Right lobe of liver (tissue), 6 donors: Measurements from ENCODE around the gene PHF20. TPM values are rescaled to one million over a fixed set of nuclear protein-coding genes. Genes with fewer than 3 reads are reported as not detected.

Source experiments
- ATAC-seq, 4 donors: fragments of 200-7000 bp; cut with Tn5 transposase; one replicate each; pipeline ENCODE4 v1.9.1; 2020; ENCODE audit warnings: mild to moderate bottlenecking in 4 of 4, moderate library complexity in 4 of 4
- DNase-seq, 3 donors: peaks; one replicate each; pipeline ENCODE4 v3.0.0-alpha.2; 2020
- H3K27ac ChIP-seq, 3 donors: fragments of 200-600 bp; one replicate each; pipeline ENCODE4 v1.8.0; 2022
- H3K27me3 ChIP-seq, 2 donors: fragments of 200-600 bp; one replicate each; pipeline ENCODE4 v1.8.0; 2022
- H3K36me3 ChIP-seq, 4 donors: fragments of 200-600 bp; sonication (generic) in 1 of 4; one replicate each; pipeline versions ENCODE4 v1.5.1 to v1.8.0; 2017 to 2022; ENCODE audit warnings: control low read depth in 1 of 4
- H3K4me1 ChIP-seq, 4 donors: fragments of 200-600 bp; sonication (generic) in 1 of 4; one replicate each; pipeline versions ENCODE4 v1.5.1 to v1.8.0; 2017 to 2022; ENCODE audit warnings: control low read depth in 1 of 4
- H3K4me3 ChIP-seq, 3 donors: fragments of 200-600 bp; one replicate each; pipeline ENCODE4 v1.8.0; 2022
- H3K9me3 ChIP-seq, 4 donors: fragments of 200-600 bp; sonication (generic) in 1 of 4; one replicate each; pipeline versions ENCODE4 v1.5.1 to v1.8.0; 2017 to 2022; ENCODE audit warnings: control low read depth in 1 of 4
- CTCF ChIP-seq, 4 donors: fragments of 200-600 bp in 3 of 4; fragments of 450-650 bp in 1 of 4; IDR thresholded peaks; one replicate each; pipeline versions ENCODE4 v1.5.1 to v1.8.0; 2016 to 2022; ENCODE audit warnings: antibody characterized with exemption in 4 of 4, mild to moderate bottlenecking in 2 of 4
- POLR2A ChIP-seq: fragments of 450-650 bp; IDR thresholded peaks from one replicate; pipeline ENCODE4 v1.6.1; 2017; ENCODE audit warnings: antibody characterized with exemption, mild to moderate bottlenecking
- WGBS: methylation state at CpG from one replicate; pipeline ENCODE4 v1.1.6; 2018; ENCODE audit warnings: low coverage, low lambda C conversion rate; ENCODE audit not compliant: insufficient coverage; ENCODE audit errors: missing lambda C conversion rate; 5-methylcytosine and 5-hydroxymethylcytosine counted together
- intact Hi-C, 2 donors: fragments of 100-400 bp; cut with DNase I; formaldehyde crosslinking; loops; one replicate each; pipeline versions ENCODE4 v1.11.2 to v1.14.1; 2022
- total RNA-seq, 6 experiments: library from RNA; depleted of rRNA in 2 of 6; stranded (reverse); fragments of >200 nt in 2 of 6; fragmentation: NEBNext Ultra II Directional in 3 of 6; extraction: Animal tissue kit (Norgen Biotek cat#: 25700) in 3 of 6; gene quantifications; one replicate each; pipeline versions ENCODE4 v1.1.0 to v1.2.4, GENCODE V29; 2016 to 2023
- donor health status: DM: no; HTN: yes; CAD: no.
- donor health status: DM: no; HTN: no; CAD: no.
- donor health status: DM: no; HTN: no; CAD: no.
- donor health status: DM: no; HTN: yes; CAD: no.
- donor health status: DM: no; HTN: yes; CAD: no.

PHF20 gene
- total RNA-seq, 6 experiments from 2014 or later, result 9.3 to 16.7 (median 14.5) TPM

DNA sequence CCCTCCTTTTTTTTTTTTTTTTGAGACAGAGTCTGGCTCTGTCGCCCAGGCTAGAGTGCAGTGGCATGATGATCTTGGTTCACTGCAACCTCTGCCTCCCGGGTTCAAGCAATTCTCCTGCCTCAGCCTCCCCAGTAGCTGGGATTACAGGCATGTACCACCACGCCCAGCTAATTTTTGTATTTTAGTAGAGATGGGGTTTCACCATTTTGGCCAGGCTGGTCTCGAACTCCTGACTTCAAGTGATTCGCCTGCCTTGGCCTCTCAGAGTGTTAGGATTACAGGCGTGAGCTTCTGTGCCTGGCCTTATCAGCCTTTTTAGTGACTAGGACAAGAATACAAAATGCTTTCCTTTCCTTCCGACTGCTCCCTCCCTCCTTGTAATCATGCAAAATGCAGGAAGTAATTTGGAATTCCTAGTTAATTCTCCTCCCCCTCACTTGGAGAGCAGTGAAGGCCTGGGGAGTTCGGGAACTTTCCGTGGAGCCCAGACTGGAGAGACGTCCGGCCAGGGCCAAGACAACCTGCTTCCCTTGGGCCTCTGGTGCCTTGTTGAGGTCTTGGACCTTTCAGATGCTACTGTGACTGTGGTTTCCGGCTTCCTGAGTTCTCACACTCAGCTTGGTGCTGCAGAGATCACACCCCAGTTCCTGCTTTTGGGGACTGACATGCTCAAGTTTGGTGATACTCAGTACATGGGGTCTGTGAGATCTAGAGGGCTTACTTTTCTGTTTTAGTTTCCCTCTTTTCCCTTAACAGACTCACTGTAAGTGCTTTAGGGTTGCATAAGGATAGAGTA, 3.9 kb upstream of the PHF20 start:
- Histone ChIP-seq H3K27me3 (no peaks in the 10 kb centered on the region), H3K36me3 (no peaks in the 10 kb centered on the region), H3K4me3 (no peak overlapping the region), H3K9me3 (no peaks in the 10 kb centered on the region), H3K27ac (peak overlapping the region; percentile 57 to 80 (median 71)), H3K4me1 (peaks cover 0 to 15% (median 6%) of the 10 kb centered on the region in 4 donors)
- intact Hi-C loops, result no loop called here
- no peak for TF ChIP-seq CTCF (IDR thresholded peaks at IDR 0.05)
- TF ChIP-seq POLR2A, result peak; percentile 61
- WGBS, result 33% methylated on average over 5 of the region's 12 CpGs
- ATAC-seq (peak; percentile 20 to 58 (median 48)), DNase-seq (peak; percentile 70 to 76 (median 72))

GRCh38 chr20:35768731-35769664, 2.8 kb upstream of the PHF20 start:
- H3K9me3 ChIP-seq, result no peaks in the 10 kb centered on the region
- no peaks in the 10 kb centered on the region for H3K27me3 ChIP-seq
- peak overlapping the region; percentile 57 to 80 (median 71) for H3K27ac ChIP-seq
- H3K36me3 ChIP-seq, result no peaks in the 10 kb centered on the region
- intact Hi-C loops, result no loop called here
- H3K4me1 ChIP-seq, result peaks cover 0 to 21% (median 7%) of the 10 kb centered on the region in 4 donors
- DNase-seq (peak; percentile 90 to 93 (median 91)), ATAC-seq (peak; percentile 39 to 54 (median 45))
- no peak overlapping the region for H3K4me3 ChIP-seq
- TF ChIP-seq CTCF (IDR thresholded peaks at IDR 0.05) (no peak), POLR2A (peak; percentile 71)
- 48% methylated on average over 5 of the region's 5 CpGs for WGBS

- Histone ChIP-seq H3K27me3 (no peaks in the 10 kb centered on the region), H3K4me1 (peaks cover 0 to 21% (median 7%) of the 10 kb centered on the region in 4 donors), H3K27ac (peak overlapping the region; percentile 73 to 90 (median 79)), H3K4me3 (no peak overlapping the region), H3K9me3 (no peaks in the 10 kb centered on the region), H3K36me3 (no peaks in the 10 kb centered on the region)
- ATAC-seq, result no peak
- no peak for DNase-seq
- intact Hi-C loops, result no loop called here
- WGBS, result 68% methylated on average over 9 of the region's 9 CpGs
- TF ChIP-seq CTCF (IDR thresholded peaks at IDR 0.05) (no peak), POLR2A (no peak)
Observed at GRCh38 chr20:35771367-35771688, 487 bp upstream of the PHF20 start.

GRCh38 chr20:35772563-35773058, 796 bp downstream of the PHF20 start:
- Histone ChIP-seq H3K27ac (peak overlapping the region; percentile 87 to 90 (median 88)), H3K4me1 (peaks cover 0 to 21% (median 7%) of the 10 kb centered on the region in 4 donors), H3K27me3 (no peaks in the 10 kb centered on the region), H3K4me3 (peak overlapping the region; percentile 68 to 83 (median 78)), H3K36me3 (no peaks in the 10 kb centered on the region), H3K9me3 (no peaks in the 10 kb centered on the region)
- 20% methylated on average over 8 of the region's 8 CpGs for WGBS
- intact Hi-C loops, result no loop called here
- ATAC-seq (no peak), DNase-seq (no peak)
- TF ChIP-seq POLR2A (no peak), CTCF (IDR thresholded peaks at IDR 0.05) (no peak)
